T-helper 2 cell treated with Interferon-gamma antibody and Interleukin-4, amounts not matched to agents 100 ng/mL and 5 ng/mL, for 36 hours (primary cell): ENCODE measurements around the gene PDXDC1. TPM values are rescaled to one million over a fixed set of nuclear protein-coding genes. Genes with fewer than 3 reads are reported as not detected.
"Not testable (repeated sequence)": the region's sequence is repeated elsewhere in the genome, so short reads cannot be mapped to it uniquely, and the experiment has no call there.

Experiments
- intact Hi-C: fragments of 100-400 bp; cut with micrococcal nuclease; formaldehyde crosslinking; loops from one replicate; pipeline ENCODE4 v1.15.1; 2023
- total RNA-seq: library from RNA; stranded (reverse); gene quantifications from 2 replicates; pipeline ENCODE4 v1.2.3, GENCODE V29; 2022

The PDXDC1 gene
- total RNA-seq, 1 donor from 2014 or later, result 48.7 TPM

GRCh38 chr16:15015671-15016070, 40.8 kb downstream of the PDXDC1 start:
- intact Hi-C loops, result not testable (repeated sequence)

- intact Hi-C loops, result not testable (repeated sequence)
Measured at GRCh38 chr16:15016354-15016753, 41.5 kb downstream of the PDXDC1 start.

DNA sequence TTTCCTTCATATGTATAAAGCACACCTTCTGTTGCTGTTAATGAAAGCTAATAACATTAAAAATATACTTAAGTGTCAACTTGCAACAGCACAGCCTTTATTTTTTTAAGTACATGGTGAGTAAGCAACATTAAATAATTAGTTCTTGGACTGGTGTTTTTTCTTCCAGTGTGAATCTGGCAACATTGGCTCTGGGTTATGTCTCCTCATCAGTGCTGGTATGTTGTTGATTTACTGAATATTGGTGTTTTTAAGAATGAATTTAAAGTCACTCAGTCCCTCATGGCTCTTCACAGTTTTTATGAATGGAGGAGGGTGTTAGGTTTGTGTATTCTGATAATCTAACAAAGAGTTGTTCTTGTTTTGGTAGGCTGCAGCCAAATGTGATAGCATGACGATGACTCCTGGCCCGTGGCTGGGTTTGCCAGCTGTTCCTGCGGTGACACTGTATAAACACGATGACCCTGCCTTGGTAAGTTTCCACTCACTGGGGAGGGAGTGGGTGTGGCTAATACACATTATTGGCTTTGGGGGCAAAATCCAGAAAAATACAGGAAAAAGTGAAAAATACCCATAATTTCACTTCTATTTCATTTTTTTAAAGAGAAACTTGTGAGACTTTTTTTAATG, 42.2 kb downstream of the PDXDC1 start:
- intact Hi-C loops, result not testable (repeated sequence)

GRCh38 chr16:15021429-15021828, 46.6 kb downstream of the PDXDC1 start:
- intact Hi-C loops, result not testable (repeated sequence)

DNA sequence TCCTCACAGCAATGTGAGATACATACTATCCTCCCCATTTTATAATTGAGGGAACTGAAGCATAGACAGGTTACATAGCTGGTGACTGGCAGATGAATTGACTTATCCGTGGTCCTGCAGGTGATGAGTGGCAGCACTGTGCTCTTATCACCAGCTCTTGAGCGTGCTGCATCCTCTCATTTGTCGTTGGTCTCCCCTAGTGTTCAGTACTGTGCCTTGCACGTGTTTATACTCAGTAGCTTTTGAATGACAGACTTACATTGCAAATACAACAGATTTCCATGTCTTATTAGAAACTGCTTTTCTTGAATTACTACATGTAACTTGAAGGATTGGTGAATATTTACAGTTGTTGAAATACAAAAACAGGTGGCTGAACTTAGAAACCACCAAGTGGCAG, 47.4 kb downstream of the PDXDC1 start:
- intact Hi-C loops, result not testable (repeated sequence)

DNA sequence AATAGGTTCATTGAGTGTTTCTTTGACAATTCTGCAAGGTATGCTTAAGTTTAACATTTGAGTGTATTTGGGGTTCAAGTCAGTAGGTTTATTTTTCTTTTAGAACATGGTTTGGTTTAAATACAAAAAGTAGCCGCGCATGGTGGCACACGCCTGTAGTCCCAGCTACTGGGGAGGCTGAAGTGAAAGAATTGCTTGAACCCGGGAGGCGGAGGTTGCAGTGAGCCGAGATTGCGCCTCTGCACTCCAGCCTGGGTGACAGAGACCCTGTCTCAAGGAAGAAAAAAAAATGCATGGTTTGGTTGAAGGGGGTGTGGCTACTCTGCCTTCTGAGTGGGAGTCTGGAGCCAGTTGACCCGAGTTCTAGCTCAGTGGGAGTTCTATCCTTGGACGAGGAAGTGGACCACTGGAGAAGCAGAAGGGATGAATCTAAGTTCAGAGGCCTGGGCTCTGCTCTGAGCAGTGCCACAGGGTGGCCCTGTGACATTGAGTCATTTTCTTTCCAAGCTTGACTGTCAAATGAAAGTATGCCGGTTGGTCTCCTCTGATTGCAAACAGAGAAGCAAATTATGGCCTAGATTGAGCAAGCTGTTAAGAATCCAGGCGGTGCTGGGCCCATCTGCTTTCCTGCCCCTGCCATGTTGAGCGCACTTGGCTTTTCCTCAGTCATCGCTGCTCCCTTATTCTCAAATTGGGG, 48.7 kb downstream of the PDXDC1 start:
- intact Hi-C loops, result not testable (repeated sequence)

- intact Hi-C loops, result not testable (repeated sequence)
Measured at GRCh38 chr16:15024858-15025199, 50.0 kb downstream of the PDXDC1 start.

DNA sequence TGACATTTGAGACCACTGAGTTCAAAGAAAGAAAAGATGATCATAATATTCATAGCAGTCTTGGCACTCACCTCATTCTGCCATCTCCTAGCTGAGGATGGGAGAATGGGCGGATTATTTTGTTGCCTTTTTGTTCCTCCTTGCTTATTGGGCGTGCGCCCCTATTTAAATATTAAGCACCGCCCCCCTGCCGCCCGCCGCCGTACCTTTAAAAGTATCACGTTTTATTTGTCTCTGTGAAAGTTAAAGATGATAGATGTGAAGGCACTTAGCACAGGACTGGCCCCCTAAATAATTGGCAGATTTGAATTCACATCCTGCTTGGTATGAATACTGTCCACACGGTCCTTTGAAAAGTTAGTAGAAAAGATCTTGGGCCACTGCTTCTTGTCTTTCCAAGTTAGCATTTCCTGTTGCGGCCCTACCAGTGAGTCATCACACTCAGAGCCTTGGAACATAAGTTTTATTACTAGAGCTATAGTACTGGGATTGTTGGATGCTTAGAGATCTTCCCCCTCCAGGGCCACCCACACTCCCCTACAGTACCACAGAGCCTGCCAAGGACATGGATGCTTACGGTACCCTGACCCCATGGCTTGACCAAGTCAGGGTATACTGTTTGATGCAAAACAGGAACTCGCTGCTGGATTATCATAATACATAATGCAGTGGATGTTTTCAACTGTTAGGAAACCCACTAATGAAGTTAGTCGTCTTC, 50.6 kb downstream of the PDXDC1 start:
- intact Hi-C loops, result not testable (repeated sequence)

GRCh38 chr16:15027051-15027450, 52.2 kb downstream of the PDXDC1 start:
- intact Hi-C loops, result not testable (repeated sequence)

DNA sequence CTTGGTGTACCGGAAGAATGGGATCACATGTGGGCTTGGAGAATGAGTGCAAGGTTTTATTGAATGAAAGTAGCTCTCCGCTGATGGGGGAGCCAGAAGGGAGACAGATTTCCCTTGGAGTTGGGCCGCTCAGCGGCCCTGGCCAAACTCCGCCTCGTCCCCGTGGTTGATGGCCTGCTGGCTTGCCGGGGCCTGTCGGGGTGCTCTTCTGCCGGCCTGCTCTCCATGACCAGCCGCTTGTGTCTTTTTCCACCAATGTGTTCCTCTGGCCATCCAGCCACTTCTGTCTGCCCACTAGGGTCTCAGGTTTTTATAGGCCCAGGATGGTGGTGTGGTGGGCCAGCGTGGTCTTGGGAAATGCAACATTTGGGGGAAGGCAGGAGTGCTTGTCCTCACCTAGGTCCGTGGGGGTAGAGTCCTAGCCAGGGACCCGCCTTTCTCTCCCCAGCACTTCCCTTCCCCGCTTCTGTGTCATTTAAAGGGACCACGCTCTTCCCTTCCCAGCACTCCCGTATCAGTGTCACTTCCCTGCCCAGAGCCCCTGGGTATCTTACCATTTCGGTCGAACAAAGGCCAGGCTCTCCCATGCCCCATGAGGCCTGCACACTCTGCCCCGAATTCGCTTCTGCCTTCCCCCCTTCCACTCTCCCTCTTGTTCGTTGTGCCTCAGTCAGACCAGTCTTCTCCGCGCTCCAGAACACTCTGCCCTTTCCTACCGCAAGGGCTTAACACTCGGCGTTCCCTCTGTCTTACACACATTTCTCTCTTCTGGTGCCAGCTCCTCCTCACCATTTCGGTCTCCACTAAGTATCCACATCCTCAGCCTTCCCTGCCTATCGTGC, 52.9 kb downstream of the PDXDC1 start:
- intact Hi-C loops, result not testable (repeated sequence)

DNA sequence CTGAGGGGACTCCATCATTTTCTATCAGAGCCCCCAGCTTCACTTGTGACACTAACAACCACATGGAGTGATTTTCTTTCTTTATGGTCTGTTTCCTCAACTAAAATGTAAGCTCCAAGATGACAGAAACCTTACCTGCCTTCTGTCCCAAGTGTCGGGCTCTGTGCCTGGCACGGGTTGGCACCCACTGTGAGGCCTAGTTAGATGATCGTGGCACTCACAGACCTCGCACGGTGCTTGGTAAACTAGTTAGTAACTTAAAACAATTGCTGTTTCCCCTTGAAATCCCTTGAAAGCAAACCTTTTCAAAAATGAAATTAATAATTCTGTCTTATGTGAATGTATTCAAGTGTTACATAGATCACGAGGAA, 53.5 kb downstream of the PDXDC1 start:
- intact Hi-C loops, result not testable (repeated sequence)

- intact Hi-C loops, result not testable (repeated sequence)
Measured at GRCh38 chr16:15028801-15029698, 54.2 kb downstream of the PDXDC1 start.

- intact Hi-C loops, result not testable (repeated sequence)
Measured at GRCh38 chr16:15029749-15030148, 54.9 kb downstream of the PDXDC1 start.

- intact Hi-C loops, result no loop called here
Measured at GRCh38 chr16:15031179-15031578, 56.4 kb downstream of the PDXDC1 start.

- intact Hi-C loops, result no loop called here
Measured at GRCh38 chr16:15031586-15031985, 56.8 kb downstream of the PDXDC1 start.

DNA sequence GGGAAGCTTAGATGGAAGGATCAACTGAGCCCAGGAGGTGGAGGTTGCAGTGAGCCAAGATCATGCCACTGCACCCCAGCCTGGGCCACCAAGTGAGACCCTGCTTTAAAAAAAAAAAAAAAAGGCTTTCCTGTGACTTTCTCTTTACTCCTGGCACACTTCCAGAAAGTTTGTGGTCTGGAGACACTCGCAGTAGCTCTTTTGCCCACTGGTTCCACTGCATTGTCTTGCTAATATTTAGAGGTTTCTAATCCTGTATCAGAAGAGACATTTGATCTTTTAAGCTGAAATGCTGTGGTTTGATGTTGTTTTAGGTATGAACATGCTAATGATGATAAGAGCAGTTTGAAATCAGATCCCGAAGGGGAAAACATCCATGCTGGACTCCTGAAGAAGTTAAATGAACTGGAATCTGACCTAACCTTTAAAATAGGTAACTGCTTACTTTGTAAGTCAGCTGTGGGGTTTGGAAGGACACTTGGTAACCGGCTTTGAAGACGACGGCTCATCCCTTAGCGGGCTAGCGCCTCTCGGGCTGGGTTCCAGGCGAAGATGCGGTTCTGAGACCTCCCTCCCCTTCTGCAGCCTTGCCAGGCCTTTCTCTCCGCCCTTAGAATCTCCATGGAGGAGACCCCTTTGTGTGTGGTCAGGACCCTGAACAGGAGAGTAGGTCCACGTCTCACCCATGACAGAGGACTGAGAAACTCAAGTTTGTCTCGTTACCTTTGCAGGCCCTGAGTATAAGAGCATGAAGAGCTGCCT, 57.9 kb downstream of the PDXDC1 start:
- intact Hi-C loops, result no loop called here

- intact Hi-C loops, result no loop called here
Measured at GRCh38 chr16:15033309-15033707, 58.5 kb downstream of the PDXDC1 start.

DNA sequence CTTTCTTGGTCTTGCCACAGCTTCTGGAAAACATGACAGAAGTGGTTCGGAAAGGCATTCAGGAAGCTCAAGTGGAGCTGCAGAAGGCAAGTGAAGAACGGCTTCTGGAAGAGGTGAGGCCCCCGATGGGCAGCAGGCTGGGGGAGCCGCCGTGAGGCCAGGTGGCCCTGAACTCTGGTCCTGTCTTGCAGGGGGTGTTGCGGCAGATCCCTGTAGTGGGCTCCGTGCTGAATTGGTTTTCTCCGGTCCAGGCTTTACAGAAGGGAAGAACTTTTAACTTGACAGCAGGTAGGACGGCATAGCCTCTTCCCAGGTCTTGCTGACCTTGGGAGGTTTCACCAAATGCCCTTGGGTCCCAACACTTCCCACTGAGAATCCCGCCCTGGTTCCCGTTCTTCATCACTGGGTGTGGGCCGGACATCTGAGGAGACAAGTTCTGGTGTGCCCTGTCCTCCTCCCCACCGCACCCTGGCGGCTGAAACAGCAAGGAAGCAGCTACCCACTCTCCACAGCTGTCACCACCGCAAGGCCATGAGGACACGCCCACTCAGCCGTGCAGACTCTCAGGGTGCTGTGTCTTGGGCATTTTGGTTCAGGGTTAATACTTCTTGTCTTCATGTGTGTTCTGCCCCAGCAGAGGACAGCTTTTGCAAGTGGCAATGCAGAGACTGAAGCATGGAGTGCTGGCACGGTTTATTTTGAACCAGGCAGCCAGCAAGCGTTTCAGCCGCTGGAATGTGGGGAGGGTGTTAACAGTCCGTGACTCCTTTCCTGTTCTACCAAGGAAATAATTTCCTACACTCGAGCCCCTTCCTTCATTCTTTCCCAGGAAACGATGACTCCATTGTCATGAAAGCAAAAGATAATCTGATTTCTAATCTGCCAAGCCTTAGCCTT, 59.7 kb downstream of the PDXDC1 start:
- intact Hi-C loops, result no loop called here
